Adipose tissue (tissue), 3 donors: ENCODE data around the gene COL1A1. TPM values are rescaled to one million over a fixed set of nuclear protein-coding genes. Genes with fewer than 3 reads are reported as not detected.

ENCODE experiments used
- H3K27ac ChIP-seq: one replicate; pipeline ENCODE4 v1.5.1; 2013; ENCODE audit warnings: low read depth, low read length
- WGBS, 3 donors: extraction: QIAGEN DNeasy Blood & Tissue Kit; methylation state at CpG; one replicate each; pipeline ENCODE4 v1.1.7; 2013; 5-methylcytosine and 5-hydroxymethylcytosine counted together
- polyA plus RNA-seq, 3 donors: library from polyadenylated mRNA; stranded (reverse); fragments of 200-250 nt; gene quantifications; one replicate each; pipeline ENCODE4 v1.2.3, GENCODE V29; 2013
- donor health status: healthy with polysubstance abuse.
- donor health status: Bipolar disorder and iron deficiency.
- donor health status: healthy.

The COL1A1 gene
- polyA plus RNA-seq, 3 donors: 29.6 to 209 (median 106) TPM

DNA sequence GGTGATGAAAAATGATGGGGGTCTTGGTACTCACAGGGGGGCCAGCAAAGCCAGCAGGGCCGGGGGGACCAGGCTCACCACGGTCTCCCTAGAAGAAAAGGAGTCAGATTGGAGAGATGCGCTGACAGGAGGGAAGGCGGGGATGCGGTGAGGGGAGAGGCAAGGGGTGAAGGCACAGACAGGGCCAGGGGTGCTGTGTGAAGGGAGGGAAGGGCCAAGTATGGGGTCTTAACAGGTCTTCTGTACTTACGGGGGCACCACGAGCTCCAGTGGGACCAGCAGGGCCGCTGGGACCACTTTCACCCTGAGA, 11.2 kb downstream of the COL1A1 start:
- no peak overlapping the region for H3K27ac ChIP-seq
- 76 to 83% (median 77%) methylated on average over 8 of the region's 8 CpGs for WGBS, 3 donors

DNA sequence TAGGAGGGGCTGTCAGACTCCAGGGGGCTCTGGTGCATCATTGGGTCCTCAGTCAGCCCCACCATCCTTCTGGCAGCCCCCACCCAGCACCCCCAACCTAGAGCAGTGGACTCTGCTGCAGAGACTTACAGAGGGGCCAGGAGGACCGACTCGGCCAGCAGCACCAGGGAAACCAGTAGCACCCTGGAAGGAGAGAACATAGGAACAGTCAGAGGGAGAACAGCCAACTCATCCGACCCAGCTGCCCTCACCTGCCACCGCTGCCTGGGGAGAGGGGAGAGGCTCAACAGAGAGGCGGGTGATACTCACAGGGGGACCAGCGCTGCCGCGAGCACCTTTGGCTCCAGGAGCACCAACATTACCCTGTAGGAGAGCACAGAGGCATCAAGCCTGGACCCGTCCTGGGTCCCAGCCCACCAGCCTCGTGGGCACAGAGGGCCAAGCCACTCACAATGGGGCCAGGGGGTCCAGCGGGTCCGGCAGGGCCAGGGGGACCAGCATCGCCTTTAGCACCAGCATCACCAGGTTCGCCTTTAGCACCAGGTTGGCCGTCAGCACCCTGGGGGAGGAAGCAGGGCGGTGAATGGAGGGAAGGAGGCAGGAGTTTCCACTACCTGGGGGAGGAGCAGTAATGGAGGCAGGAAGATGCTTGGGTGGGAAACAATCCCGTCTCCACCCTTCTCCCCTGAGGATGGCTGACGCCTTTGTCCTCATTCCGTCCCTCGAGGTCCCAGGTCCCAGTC, 11.7 kb downstream of the COL1A1 start:
- no peak overlapping the region for H3K27ac ChIP-seq

DNA sequence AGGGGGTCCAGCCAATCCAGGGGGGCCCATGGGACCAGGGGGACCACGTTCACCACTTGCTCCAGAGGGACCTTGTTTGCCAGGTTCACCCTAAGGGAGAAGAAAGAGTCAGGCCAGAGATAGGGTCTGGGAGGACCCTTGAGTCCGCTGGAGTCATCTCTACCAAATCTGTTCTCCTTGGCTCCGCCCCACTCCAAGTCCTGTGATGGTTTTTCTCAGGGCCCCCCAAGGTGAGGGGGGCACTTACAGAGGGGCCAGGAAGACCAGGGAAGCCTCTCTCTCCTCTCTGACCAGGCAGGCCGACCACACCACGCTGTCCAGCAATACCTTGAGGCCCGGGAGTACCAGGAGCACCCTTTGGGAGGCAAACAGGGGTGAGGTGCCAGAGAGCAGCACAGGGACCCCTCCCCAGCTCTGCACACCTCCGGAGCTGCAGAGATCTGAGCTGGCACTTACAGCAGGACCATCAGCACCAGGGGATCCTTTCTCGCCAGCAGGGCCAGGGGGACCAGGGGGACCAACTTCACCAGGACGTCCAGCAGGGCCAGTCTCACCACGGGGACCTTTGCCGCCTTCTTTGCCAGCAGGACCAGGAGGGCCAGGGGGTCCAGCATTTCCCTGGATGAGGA, 12.4 kb downstream of the COL1A1 start:
- no peak overlapping the region for H3K27ac ChIP-seq
- 67 to 76% (median 71%) methylated on average over 11 of the region's 11 CpGs for WGBS, 3 donors

More for the DNA sequence above, 11.7 kb downstream of the COL1A1 start:
- WGBS, 3 donors: 66 to 75% (median 72%) methylated on average over 19 to 20 of the region's 20 CpGs

DNA sequence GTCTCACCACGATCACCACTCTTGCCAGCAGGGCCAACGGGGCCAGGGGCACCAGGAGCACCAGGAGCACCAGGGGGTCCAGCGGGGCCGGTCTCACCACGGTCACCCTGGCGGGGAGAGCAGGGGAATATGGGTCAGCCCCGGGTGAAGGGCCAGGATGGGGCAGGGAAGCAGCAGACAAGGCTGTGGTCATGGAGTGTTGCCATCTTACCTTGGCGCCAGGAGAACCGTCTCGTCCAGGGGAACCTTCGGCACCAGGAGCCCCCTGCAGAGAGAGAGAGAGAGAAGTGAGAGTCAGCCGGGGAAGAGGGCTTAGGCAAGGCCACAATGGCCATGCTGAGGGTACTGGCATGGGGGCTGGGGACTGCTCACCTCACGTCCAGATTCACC, 12.9 kb downstream of the COL1A1 start:
- 61 to 75% (median 73%) methylated on average over 13 of the region's 13 CpGs for WGBS, 3 donors
- H3K27ac ChIP-seq: no peak overlapping the region

DNA sequence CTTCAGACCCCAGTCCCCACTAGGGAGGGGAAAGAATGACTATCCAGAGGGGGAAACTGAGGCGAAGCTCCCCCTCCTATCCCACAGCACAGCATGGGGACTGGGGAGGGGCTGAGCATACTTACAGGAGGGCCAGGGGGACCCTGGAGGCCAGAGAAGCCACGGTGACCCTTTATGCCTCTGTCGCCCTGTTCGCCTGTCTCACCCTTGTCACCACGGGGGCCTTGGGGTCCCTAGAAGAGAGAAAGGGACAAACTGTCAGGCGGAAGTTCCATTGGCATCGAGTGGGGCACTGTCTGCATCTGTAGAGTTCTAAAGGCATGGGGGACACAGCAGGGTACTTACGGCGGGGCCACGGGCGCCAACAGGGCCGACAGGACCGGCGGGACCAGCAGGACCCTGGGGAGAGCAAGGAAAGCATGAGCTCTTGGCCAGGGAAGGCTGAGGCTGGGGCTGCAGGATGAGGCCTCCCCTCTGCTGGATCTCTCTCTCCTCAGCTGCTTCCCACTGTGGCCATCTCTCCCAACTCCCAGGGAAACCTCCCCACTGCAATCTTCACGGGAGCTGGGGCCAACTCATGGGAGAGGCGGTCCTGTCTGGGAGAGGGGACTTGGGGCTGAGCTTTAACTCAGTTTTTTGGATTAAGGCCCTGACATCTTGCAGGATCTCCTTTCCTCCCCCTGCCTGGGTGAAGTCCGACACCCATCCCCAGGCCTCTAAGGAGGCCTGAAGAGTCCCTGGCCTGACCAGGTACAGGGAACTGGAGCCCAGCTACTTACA, 13.5 kb downstream of the COL1A1 start:
- 67 to 83% (median 76%) methylated on average over 13 to 17 of the region's 17 CpGs for WGBS, 3 donors
- no peak overlapping the region for H3K27ac ChIP-seq

DNA sequence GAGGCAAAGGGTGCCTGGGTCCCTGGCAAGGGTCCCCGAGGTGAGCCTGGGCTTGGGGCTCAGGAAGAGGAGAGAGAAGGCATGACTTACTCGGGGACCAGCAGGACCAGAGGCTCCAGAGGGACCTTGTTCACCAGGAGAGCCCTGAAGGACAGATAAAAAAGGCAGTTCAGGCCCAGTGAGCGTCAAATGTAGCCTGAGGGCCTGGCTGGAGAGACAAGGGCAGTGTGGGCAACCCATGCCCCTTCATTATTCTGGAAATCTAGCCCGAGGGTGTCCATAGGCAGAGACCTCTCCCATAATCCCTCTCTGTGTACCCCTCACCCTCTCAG, 14.1 kb downstream of the COL1A1 start:
- WGBS, 3 donors: 60 to 75% (median 67%) methylated on average over 4 of the region's 4 CpGs
- no peak overlapping the region for H3K27ac ChIP-seq

DNA sequence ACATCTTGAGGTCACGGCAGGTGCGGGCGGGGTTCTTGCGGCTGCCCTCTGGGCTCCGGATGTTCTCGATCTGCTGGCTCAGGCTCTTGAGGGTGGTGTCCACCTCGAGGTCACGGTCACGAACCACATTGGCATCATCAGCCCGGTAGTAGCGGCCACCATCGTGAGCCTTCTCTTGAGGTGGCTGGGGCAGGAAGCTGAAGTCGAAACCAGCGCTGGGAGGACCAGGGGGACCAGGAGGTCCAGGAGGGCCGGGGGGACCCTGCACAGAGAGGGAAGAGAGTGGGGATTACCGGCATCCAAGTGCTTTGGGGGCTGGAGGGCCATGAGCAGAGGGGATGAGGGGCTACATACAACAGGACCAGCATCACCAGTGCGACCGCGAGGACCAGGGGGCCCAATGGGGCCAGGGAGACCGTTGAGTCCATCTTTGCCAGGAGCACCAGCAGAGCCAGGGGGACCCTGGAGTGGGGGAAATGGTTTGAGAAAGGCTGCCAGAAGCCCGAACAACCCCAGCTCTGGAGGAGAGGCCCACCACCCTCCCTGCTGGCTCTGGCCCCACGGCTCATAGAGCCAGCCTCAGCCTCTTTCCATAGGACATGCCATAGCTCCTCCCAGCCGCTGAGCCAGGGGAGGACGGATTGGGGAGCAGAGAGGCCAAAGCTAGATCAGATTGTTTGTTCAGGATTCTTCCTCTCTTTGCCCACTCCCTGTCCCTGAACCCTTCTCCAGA, 14.6 kb downstream of the COL1A1 start:
- 69 to 82% (median 77%) methylated on average over 24 of the region's 24 CpGs for WGBS, 3 donors
- H3K27ac ChIP-seq: no peak overlapping the region

DNA sequence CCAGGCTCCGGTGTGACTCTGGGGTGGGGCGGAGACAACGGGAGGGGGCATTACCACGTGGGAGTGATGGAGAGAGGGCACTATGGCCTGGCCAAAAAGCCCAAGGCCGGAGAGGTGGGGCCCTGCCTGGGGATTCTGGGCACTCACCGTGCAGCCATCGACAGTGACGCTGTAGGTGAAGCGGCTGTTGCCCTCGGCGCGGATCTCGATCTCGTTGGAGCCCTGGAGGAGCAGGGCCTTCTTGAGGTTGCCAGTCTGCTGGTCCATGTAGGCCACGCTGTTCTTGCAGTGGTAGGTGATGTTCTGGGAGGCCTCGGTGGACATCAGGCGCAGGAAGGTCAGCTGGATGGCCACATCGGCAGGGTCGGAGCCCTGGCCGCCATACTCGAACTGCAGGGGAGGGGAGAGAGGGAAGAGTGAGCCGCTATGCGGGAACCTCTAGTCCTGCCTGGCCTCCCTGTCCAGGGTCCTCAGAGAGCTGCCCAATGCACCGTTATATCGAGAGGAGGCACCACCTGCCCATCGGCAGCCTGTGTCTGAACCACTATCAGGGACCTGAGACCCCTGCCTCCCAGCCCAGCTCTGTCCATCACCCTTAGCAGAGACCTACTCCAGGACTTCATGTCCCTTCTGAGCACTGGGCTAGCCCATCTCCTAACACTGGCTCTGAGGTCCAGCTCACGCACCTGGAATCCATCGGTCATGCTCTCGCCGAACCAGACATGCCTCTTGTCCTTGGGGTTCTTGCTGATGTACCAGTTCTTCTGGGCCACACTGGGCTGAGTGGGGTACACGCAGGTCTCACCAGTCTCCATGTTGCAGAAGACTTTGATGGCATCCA, 15.6 kb downstream of the COL1A1 start:
- WGBS, 3 donors: 76 to 83% (median 83%) methylated on average over 31 of the region's 31 CpGs
- H3K27ac ChIP-seq: no peak overlapping the region

DNA sequence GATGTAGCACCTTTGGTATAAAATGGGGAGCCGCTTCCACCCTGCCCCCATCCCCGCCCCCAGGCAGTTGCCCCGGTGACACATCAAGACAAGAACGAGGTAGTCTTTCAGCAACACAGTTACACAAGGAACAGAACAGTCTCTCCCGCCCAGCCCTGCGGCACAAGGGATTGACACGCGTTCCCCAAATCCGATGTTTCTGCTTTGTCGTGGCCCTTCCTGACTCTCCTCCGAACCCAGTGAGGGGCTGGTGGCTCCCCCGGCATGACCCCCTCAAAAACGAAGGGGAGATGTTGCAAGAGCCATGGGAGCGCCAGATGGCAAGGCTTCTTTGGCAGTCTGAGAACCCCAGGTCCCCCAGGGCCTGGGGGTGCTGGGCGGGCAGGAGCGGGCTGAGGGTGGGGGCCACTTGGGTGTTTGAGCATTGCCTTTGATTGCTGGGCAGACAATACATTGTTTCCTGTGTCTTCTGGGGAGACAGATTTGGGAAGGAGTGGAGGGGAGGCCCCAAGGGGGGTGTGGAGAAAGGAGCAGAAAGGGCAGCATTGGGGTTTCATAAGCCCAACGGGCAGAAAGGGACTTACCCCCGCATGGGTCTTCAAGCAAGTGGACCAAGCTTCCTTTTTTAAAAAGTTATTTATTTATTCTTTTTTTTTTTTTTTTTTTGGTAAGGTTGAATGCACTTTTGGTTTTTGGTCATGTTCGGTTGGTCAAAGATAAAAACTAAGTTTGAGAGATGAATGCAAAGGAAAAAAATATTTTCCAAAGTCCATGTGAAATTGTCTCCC, 16.6 kb downstream of the COL1A1 start:
- 35 to 72% (median 45%) methylated on average over 19 of the region's 19 CpGs for WGBS, 3 donors
- no peak overlapping the region for H3K27ac ChIP-seq

DNA sequence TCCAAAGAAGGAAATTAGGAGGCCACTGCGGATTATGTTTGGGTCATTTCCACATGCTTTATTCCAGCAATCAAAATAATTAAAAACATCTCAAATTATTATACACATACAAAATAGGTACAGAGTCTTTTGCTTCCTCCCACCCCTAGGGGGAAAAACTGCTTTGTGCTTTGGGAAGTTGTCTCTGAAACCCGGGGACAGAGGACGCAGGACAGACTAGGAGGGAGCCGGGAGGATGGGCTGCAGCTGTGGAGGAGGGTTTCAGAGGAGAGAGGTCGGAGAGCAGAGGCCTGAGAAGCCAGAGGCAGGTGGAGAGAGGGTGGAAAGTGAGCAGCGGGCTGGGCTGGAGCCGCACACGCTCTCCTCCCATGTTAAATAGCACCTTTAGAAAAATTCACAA, 17.4 kb downstream of the COL1A1 start:
- WGBS, 3 donors: 43 to 64% (median 48%) methylated on average over 8 of the region's 8 CpGs
- no peak overlapping the region for H3K27ac ChIP-seq

DNA sequence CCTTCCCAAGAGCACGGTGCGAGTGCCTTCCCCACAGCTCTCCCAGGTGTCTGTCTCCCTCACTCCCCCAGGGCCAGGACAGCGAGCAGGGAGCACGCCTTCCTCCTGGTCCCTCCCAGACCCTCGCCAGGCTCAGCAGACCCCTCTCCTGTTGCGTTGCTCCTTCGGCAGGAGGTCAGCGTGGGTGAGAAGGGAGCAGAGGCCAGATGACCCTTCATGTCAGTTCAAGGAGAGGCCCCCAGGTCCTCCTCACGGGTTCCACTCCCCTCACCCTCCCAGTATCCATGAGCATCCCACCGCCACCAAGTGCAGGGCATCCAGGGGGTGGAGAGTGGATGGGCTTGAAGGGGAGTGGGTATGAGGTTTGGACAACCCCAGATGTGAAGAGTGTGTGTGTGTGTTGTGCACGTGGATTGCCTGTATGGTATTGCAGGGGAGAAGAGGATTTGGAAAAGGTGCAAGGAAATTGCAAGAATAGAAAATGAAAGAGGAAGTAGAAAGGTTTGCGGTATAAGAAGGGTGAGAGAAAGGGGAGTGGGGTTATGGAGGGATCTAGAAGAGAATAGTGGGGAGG, 17.9 kb downstream of the COL1A1 start:
- H3K27ac ChIP-seq: no peak overlapping the region
- 45 to 69% (median 57%) methylated on average over 12 of the region's 12 CpGs for WGBS, 3 donors

DNA sequence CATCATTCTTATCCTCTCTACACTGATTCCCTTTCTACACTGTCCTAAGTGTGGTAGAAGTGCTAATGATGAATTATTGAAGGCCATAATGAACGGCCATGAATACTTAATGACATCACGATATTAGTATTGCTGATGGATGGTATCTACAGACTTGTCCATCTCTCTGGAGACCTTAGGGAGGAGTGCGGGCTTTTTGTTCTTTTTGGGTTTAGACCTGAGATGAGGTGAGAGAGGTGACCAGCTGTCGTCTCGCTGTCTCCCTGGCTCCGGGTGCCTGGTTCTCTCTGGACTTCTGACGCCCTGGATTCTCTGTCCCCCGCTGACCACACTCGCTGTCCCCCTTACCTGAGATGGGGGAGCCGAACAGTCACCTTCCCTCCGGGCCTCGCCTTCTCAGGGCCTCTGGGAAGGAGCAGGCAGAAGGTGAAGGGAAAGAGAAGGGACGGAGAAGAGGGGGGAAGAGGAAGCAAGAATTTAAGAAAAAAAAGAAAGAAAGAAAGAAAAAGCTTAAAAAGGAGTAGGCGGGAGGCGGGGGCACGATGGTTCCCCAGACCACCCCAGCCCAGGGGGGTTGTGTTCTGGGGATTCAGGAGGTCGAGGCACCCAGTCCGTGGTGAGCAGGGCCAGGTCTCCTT, 18.5 kb downstream of the COL1A1 start:
- H3K27ac ChIP-seq: no peak overlapping the region
- 80 to 83% (median 80%) methylated on average over 16 to 18 of the region's 18 CpGs for WGBS, 3 donors

DNA sequence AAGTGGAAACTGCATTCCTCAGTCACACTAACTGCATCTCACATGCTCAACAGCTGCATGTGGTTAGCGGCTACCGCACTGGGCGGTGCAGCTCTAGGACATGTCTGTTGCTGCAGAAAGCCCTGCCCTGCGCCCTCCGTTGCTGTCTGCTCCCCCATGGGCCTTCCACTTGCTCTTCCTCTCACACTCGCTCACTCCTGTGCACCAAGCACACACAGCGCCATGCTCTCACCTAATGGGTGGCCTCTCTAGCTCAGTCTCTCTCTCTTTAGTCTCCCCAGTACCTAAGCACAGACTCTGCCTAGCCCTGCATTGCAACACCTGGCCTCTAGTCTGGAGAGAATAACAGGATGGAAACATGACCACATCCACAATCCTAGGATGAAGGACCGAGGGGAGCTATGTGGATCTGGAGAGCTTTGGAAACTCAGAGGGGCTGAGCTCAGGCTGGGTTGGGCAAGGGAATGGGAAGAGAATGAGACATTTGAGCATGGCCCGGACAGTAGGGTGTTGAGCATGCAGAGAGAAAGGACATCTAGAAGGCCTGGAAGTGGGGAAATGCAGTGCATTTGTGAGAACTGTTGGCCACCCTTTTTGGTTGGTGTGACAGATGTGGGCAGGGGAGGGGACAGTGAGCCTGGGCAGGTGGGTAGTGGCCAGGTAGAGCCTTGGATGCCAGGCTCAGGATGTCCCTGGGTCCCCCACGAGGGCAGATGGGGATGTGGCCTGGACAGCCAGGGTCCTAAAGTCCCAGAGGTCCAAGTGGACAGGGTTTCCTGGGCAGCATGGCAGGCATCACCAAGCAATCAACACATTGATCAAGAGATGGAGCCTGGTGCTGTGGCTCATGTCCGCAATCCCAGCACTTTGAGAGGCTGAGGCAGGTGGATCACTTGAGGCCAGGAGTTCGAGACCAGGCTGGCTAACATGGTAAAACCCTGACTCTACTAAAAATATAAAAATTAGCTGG, 19.6 kb downstream of the COL1A1 start:
- WGBS, 3 donors: 73 to 78% (median 77%) methylated on average over 12 of the region's 12 CpGs

DNA sequence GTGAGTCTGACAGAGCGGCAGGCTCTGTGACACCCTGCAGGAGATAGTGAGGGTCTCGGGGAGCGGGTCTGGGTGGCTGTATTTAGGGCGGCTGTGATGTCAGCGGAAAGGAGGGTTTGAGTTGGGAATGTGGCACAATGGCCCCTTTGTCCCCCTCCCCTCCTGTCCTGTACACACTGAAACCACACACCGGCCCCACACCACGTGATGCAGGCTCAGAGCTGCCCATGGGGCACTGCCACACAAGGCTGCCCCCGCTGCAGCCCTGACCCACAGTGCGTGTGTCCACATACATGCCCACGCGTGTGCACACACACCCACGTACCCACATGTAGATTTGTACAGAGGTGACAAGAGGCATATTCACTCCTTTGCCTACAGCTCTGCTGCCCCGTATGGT, 20.3 kb downstream of the COL1A1 start:
- 84 to 94% (median 89%) methylated on average over 12 to 13 of the region's 13 CpGs for WGBS, 3 donors
- no peak overlapping the region for H3K27ac ChIP-seq

More for the DNA sequence above, 19.6 kb downstream of the COL1A1 start:
- H3K27ac ChIP-seq: no peak overlapping the region

DNA sequence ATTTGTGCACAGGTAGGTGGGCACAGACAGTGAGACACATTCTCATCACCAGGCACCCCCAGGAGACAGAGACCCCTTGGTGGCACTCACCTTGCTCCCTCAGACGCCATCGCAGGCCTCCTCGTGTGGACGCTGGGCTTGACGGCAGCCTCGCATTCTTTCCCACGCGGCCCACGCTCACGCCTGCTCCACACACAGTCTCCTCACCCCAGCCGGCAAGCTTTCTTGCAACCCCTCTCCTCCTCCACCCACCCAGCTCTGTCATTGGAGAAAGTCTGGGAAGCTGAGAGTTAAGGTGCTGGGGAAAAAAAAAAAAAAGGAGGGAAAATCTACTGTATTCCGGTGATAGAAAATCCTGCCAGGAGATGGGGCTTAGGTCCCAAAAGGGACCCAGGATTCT, 20.8 kb downstream of the COL1A1 start:
- 82 to 88% (median 86%) methylated on average over 12 of the region's 12 CpGs for WGBS, 3 donors
- H3K27ac ChIP-seq: no peak overlapping the region

DNA sequence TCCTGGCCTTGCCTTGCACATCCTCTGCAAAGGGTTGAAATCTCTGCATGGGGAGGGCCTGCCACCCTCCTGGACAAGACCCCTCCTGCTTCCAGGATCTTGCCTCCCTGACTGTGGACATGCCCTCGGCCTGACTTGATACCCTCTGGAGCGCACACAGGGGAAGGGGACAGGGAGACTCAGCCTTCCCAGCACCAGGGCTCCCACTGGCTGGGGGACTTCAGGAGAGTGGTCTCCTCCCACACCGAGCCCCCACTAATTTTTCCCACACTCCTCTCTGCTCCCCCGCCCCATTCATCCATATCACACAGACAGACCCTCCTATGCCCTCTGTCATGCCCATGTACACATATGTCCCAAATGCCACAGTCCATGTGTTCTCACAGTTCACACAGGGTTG, 21.3 kb downstream of the COL1A1 start:
- no peak overlapping the region for H3K27ac ChIP-seq
- WGBS, 3 donors: 90 to 96% (median 95%) methylated on average over 4 of the region's 4 CpGs
